Naive B cell (primary cell): ENCODE data around the gene DNLZ. TPM values are rescaled to one million over a fixed set of nuclear protein-coding genes. Genes with fewer than 3 reads are reported as not detected.
"Not testable (repeated sequence)": the region's sequence is repeated elsewhere in the genome, so short reads cannot be mapped to it uniquely, and the experiment has no call there.

ENCODE experiments used
- ATAC-seq, 2 donors: fragments of 150-1000 bp; cut with Tn5 transposase; 2 replicates each; pipeline ENCODE4 v1.10.0; 2021; ENCODE audit warnings: low read depth in 2 of 2, mild to moderate bottlenecking in 2 of 2, moderate library complexity in 2 of 2
- DNase-seq: peaks from one replicate; pipeline ENCODE4 v3.0.0; 2022
- H3K27ac Mint-ChIP-seq, 6 donors: one replicate each; pipeline ENCODE4 v1.8.0; 2020 to 2022; ENCODE audit warnings: mild to moderate bottlenecking in 6 of 6, mixed read lengths in 6 of 6, moderate library complexity in 5 of 6, inconsistent platforms in 2 of 6
- H3K27me3 Mint-ChIP-seq, 3 donors: one replicate each; pipeline ENCODE4 v1.8.0; 2021 to 2022; ENCODE audit warnings: mixed read lengths in 3 of 3, mild to moderate bottlenecking in 1 of 3
- H3K36me3 Mint-ChIP-seq, 2 donors: one replicate each; pipeline ENCODE4 v1.8.0; 2020 to 2022; ENCODE audit warnings: mixed read lengths in 2 of 2, inconsistent platforms in 1 of 2, mild to moderate bottlenecking in 1 of 2
- H3K4me1 Mint-ChIP-seq, 3 donors: one replicate each; pipeline ENCODE4 v1.8.0; 2020 to 2022; ENCODE audit warnings: mixed read lengths in 3 of 3, inconsistent platforms in 1 of 3, mild to moderate bottlenecking in 1 of 3, moderate library complexity in 1 of 3
- H3K4me3 Mint-ChIP-seq, 8 donors: one replicate each; pipeline ENCODE4 v1.8.0; 2020 to 2022; ENCODE audit warnings: mild to moderate bottlenecking in 8 of 8, mixed read lengths in 8 of 8, moderate library complexity in 8 of 8, inconsistent platforms in 2 of 8
- H3K9me3 Mint-ChIP-seq, 7 donors: one replicate each; pipeline ENCODE4 v1.8.0; 2020 to 2022; ENCODE audit warnings: mixed read lengths in 7 of 7, mild to moderate bottlenecking in 5 of 7, inconsistent platforms in 2 of 7, moderate library complexity in 1 of 7
- polyA plus RNA-seq, 6 donors: library from polyadenylated mRNA; unstranded; fragments of 300-500 nt; fragmentation: Illumina TruSeq; gene quantifications; one replicate each; pipeline ENCODE4 v1.2.3, GENCODE V29; 2021; ENCODE audit warnings: low read depth in 6 of 6

Gene DNLZ
- polyA plus RNA-seq, 6 donors from 2014 or later = 42.2 to 93.0 (median 57.2) TPM

GRCh38 chr9:136357202-136357725 lies 6.3 kb downstream of the DNLZ start:
- DNase-seq (no peak), ATAC-seq (no peak)
- Mint-ChIP-seq H3K4me1 (peaks cover 0 to 1% (median 0%) of the 10 kb centered on the region in 3 donors), H3K27me3 (no peaks in the 10 kb centered on the region), H3K27ac (no peak overlapping the region), H3K9me3 (no peaks in the 10 kb centered on the region), H3K36me3 (no peaks in the 10 kb centered on the region), H3K4me3 (no peak overlapping the region)

- no peak overlapping the region for H3K27ac Mint-ChIP-seq
- H3K36me3 Mint-ChIP-seq = no peaks in the 10 kb centered on the region
- no peaks in the 10 kb centered on the region for H3K27me3 Mint-ChIP-seq
- no peak overlapping the region for H3K4me3 Mint-ChIP-seq
- no peak for DNase-seq
- no peaks in the 10 kb centered on the region for H3K4me1 Mint-ChIP-seq
- ATAC-seq = no peak
- no peaks in the 10 kb centered on the region for H3K9me3 Mint-ChIP-seq
Measured at GRCh38 chr9:136355616-136356557, 7.7 kb downstream of the DNLZ start.

- no peak overlapping the region for H3K27ac Mint-ChIP-seq
Measured at GRCh38 chr9:136354592-136355085, 8.9 kb downstream of the DNLZ start.

GRCh38 chr9:136353757-136354488 lies 9.6 kb downstream of the DNLZ start:
- no peak for ATAC-seq
- Mint-ChIP-seq H3K9me3 (no peaks in the 10 kb centered on the region), H3K4me3 (no peak overlapping the region), H3K27ac (no peak overlapping the region), H3K36me3 (no peaks in the 10 kb centered on the region), H3K4me1 (no peaks in the 10 kb centered on the region), H3K27me3 (no peaks in the 10 kb centered on the region)
- no peak for DNase-seq

More at GRCh38 chr9:136354592-136355085, 8.9 kb downstream of the DNLZ start:
- no peaks in the 10 kb centered on the region for H3K36me3 Mint-ChIP-seq
- no peaks in the 10 kb centered on the region for H3K27me3 Mint-ChIP-seq
- no peaks in the 10 kb centered on the region for H3K4me1 Mint-ChIP-seq
- DNase-seq (no peak), ATAC-seq (no peak)
- H3K9me3 Mint-ChIP-seq = no peaks in the 10 kb centered on the region
- no peak overlapping the region for H3K4me3 Mint-ChIP-seq

- no peak for DNase-seq
- Mint-ChIP-seq H3K4me3 (no peak overlapping the region), H3K27ac (peak overlapping the region in 1 of 6 donors; percentile 20), H3K9me3 (no peaks in the 10 kb centered on the region), H3K27me3 (no peaks in the 10 kb centered on the region), H3K4me1 (no peaks in the 10 kb centered on the region), H3K36me3 (no peaks in the 10 kb centered on the region)
- no peak for ATAC-seq
Measured at GRCh38 chr9:136353088-136353487, 10.5 kb downstream of the DNLZ start.

GRCh38 chr9:136352682-136353081 lies 10.9 kb downstream of the DNLZ start:
- H3K9me3 Mint-ChIP-seq = no peaks in the 10 kb centered on the region
- H3K27ac Mint-ChIP-seq = peak overlapping the region in 1 of 6 donors; percentile 20
- no peaks in the 10 kb centered on the region for H3K27me3 Mint-ChIP-seq
- no peaks in the 10 kb centered on the region for H3K4me1 Mint-ChIP-seq
- ATAC-seq (no peak), DNase-seq (no peak)
- H3K4me3 Mint-ChIP-seq = no peak overlapping the region
- H3K36me3 Mint-ChIP-seq = no peaks in the 10 kb centered on the region

GRCh38 chr9:136351868-136352267 lies 11.7 kb downstream of the DNLZ start:
- not testable (repeated sequence) for H3K36me3 Mint-ChIP-seq, H3K4me1 Mint-ChIP-seq, H3K4me3 Mint-ChIP-seq, H3K9me3 Mint-ChIP-seq, DNase-seq, H3K27me3 Mint-ChIP-seq, ATAC-seq, H3K27ac Mint-ChIP-seq

- no peaks in the 10 kb centered on the region for H3K4me1 Mint-ChIP-seq
- H3K4me3 Mint-ChIP-seq = no peak overlapping the region
- no peak for DNase-seq
- no peak overlapping the region for H3K27ac Mint-ChIP-seq
- H3K27me3 Mint-ChIP-seq = no peaks in the 10 kb centered on the region
- H3K9me3 Mint-ChIP-seq = no peaks in the 10 kb centered on the region
- ATAC-seq = no peak
- no peaks in the 10 kb centered on the region for H3K36me3 Mint-ChIP-seq
Measured at GRCh38 chr9:136351252-136351800, 12.2 kb downstream of the DNLZ start.

- Mint-ChIP-seq H3K27ac (no peak overlapping the region), H3K36me3 (no peaks in the 10 kb centered on the region), H3K9me3 (no peaks in the 10 kb centered on the region), H3K4me3 (no peak overlapping the region), H3K4me1 (no peaks in the 10 kb centered on the region), H3K27me3 (no peaks in the 10 kb centered on the region)
- ATAC-seq = no peak
- DNase-seq = no peak
Measured at GRCh38 chr9:136349546-136349945, 14.0 kb downstream of the DNLZ start.

GRCh38 chr9:136348691-136349090 lies 14.9 kb downstream of the DNLZ start:
- DNase-seq (no peak), ATAC-seq (no peak)
- Mint-ChIP-seq H3K9me3 (no peaks in the 10 kb centered on the region), H3K27ac (no peak overlapping the region), H3K36me3 (no peaks in the 10 kb centered on the region), H3K4me3 (no peak overlapping the region), H3K27me3 (no peaks in the 10 kb centered on the region), H3K4me1 (no peaks in the 10 kb centered on the region)

- no peak for DNase-seq
- H3K27me3 Mint-ChIP-seq = no peaks in the 10 kb centered on the region
- no peak for ATAC-seq
- no peaks in the 10 kb centered on the region for H3K4me1 Mint-ChIP-seq
- H3K9me3 Mint-ChIP-seq = no peaks in the 10 kb centered on the region
- H3K36me3 Mint-ChIP-seq = no peaks in the 10 kb centered on the region
- peak overlapping the region in 2 of 6 donors; percentile 74 to 86 for H3K27ac Mint-ChIP-seq
- no peak overlapping the region for H3K4me3 Mint-ChIP-seq
Measured at GRCh38 chr9:136347472-136348256, 15.9 kb downstream of the DNLZ start.

GRCh38 chr9:136346927-136347465 lies 16.5 kb downstream of the DNLZ start:
- no peaks in the 10 kb centered on the region for H3K36me3 Mint-ChIP-seq
- DNase-seq = no peak
- H3K4me3 Mint-ChIP-seq = no peak overlapping the region
- H3K27me3 Mint-ChIP-seq = no peaks in the 10 kb centered on the region
- no peaks in the 10 kb centered on the region for H3K4me1 Mint-ChIP-seq
- no peak for ATAC-seq
- no peaks in the 10 kb centered on the region for H3K9me3 Mint-ChIP-seq
- H3K27ac Mint-ChIP-seq = no peak overlapping the region

- Mint-ChIP-seq H3K27me3 (no peaks in the 10 kb centered on the region), H3K36me3 (no peaks in the 10 kb centered on the region), H3K4me3 (no peak overlapping the region), H3K27ac (no peak overlapping the region), H3K4me1 (no peaks in the 10 kb centered on the region), H3K9me3 (no peaks in the 10 kb centered on the region)
- DNase-seq = no peak
- no peak for ATAC-seq
Measured at GRCh38 chr9:136346157-136346481, 17.4 kb downstream of the DNLZ start.
